Measurements from ENCODE around the gene LARP4B.

The LARP4B gene

DNA sequence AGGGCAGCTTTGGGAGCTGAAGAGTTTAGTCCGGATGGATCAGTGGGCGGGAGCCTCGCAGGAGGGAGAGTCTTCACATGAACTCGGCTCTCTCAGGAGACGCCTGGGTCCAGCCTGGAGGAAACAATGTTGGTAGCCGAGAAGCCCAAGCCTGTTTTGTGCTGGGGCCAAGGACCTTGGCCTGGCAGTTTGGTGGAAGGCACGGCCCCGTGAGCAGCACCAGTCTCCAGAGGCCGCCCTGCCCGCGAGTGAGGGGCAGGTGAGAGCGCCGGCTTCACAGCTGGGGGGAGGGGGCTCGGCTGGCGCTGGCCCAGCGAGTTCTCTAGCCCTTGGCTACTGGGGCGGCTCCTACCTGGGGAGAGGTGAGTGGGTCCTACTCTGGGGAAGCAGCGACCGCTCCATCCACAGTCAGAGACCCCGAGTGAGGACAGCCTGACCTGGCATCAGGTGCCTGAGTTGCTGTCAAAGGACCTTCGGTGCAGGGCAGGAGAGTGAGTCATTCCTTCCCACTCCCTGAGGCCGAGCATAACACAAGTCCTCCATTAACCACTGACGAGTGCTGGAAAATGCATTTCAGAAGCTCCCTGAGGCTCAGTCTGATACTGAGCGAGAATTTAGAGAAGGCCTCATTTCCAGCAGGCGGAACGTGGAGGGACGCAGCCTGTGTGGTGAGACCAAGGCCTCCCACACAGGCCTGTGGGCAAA is 152.7 kb downstream of the LARP4B start:
- Histone ChIP-seq H3F3A (ENCODE audit: insufficient read depth, low read length) (no peaks in the 10 kb centered on the region), H3K9me2 (replicated peaks; ENCODE audit: insufficient read depth, low read length) (no peaks in the 10 kb centered on the region), H3K4me2 (ENCODE audit: low read depth, low read length) (no peak overlapping the region), H3K9me3 (replicated peaks; ENCODE audit: insufficient read depth, low read length) (no peaks in the 10 kb centered on the region), H3K4me3 (ENCODE audit: low read length) (no peak overlapping the region), H4K20me1 (ENCODE audit: insufficient read depth, low read length) (no peaks in the 10 kb centered on the region), H3K79me2 (ENCODE audit: low read length) (no peaks in the 10 kb centered on the region), H3K27ac (ENCODE audit: low read length) (no peak overlapping the region), H3K4me1 (ENCODE audit: low read length) (peaks cover 4% of the 10 kb centered on the region; the same call in 1 of the 2 replicates), H3K36me3 (replicated peaks; ENCODE audit: insufficient read depth, low read length) (no peaks in the 10 kb centered on the region), H2AFZ (ENCODE audit: low read length) (no peak overlapping the region), H3K27me3 (replicated peaks; ENCODE audit: insufficient read depth, low read length) (no peaks in the 10 kb centered on the region; the same call in 1 of the 2 replicates), H3K9ac (ENCODE audit: low read length) (no peak overlapping the region)
- TF ChIP-seq EZH2 (optimal IDR thresholded peaks at IDR 0.05; ENCODE audit: low read depth, low read length), result no peak
- TF ChIP-seq EZH2phosphoT487 (IDR thresholded peaks at IDR 0.05; ENCODE audit: low read length), result no peak
- TF ChIP-seq, protein P1, sequence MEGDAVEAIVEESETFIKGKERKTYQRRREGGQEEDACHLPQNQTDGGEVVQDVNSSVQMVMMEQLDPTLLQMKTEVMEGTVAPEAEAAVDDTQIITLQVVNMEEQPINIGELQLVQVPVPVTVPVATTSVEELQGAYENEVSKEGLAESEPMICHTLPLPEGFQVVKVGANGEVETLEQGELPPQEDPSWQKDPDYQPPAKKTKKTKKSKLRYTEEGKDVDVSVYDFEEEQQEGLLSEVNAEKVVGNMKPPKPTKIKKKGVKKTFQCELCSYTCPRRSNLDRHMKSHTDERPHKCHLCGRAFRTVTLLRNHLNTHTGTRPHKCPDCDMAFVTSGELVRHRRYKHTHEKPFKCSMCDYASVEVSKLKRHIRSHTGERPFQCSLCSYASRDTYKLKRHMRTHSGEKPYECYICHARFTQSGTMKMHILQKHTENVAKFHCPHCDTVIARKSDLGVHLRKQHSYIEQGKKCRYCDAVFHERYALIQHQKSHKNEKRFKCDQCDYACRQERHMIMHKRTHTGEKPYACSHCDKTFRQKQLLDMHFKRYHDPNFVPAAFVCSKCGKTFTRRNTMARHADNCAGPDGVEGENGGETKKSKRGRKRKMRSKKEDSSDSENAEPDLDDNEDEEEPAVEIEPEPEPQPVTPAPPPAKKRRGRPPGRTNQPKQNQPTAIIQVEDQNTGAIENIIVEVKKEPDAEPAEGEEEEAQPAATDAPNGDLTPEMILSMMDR (IDR thresholded peaks at IDR 0.05; ENCODE audit: low read length), result no peak
- DNase-seq, result no peak

DNA sequence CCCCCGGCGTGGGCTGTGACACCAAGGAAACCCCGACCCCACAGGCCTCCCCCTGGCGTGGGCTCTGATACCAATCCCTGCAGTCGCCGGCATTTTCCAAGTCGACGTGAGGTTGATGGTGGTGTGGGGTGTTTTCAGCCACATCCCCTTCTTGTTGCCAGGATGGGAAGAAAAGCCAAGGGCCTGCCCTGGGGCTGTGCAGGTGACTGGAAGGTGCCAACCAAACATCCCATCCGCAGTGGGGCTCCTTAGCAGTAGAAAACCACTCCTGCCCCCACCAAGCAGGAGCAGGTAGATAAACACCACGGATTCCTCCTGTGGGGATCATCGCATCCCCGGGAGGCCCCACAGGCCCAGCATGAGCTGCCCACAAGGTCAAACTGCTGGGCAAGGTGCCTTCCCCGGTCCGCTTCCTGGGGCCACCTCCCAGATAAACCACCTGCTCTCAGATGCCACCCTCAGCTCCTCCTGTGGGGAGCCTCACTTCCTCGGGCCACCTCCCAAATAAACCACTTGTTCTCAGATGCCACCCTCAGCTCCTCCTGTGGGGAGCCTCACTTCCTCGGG is 153.5 kb downstream of the LARP4B start:
- H3K9me3 ChIP-seq (replicated peaks; ENCODE audit: insufficient read depth, low read length), result no peaks in the 10 kb centered on the region
- H3K9ac ChIP-seq (ENCODE audit: low read length), result no peak overlapping the region
- H3K9me2 ChIP-seq (replicated peaks; ENCODE audit: insufficient read depth, low read length), result no peaks in the 10 kb centered on the region
- no peak overlapping the region for H3K4me2 ChIP-seq (ENCODE audit: low read depth, low read length)
- no peaks in the 10 kb centered on the region; the same call in 1 of the 2 replicates for H3K27me3 ChIP-seq (replicated peaks; ENCODE audit: insufficient read depth, low read length)
- no peak for TF ChIP-seq EZH2 (optimal IDR thresholded peaks at IDR 0.05; ENCODE audit: low read depth, low read length)
- TF ChIP-seq EZH2phosphoT487 (IDR thresholded peaks at IDR 0.05; ENCODE audit: low read length), result no peak
- TF ChIP-seq, protein P1 (IDR thresholded peaks at IDR 0.05; ENCODE audit: low read length), result no peak
- no peak for DNase-seq
- H3K79me2 ChIP-seq (ENCODE audit: low read length), result no peaks in the 10 kb centered on the region
- no peak overlapping the region for H3K4me3 ChIP-seq (ENCODE audit: low read length)
- no peaks in the 10 kb centered on the region for H3K36me3 ChIP-seq (replicated peaks; ENCODE audit: insufficient read depth, low read length)
- H3F3A ChIP-seq (ENCODE audit: insufficient read depth, low read length), result no peaks in the 10 kb centered on the region
- peaks cover 4% of the 10 kb centered on the region; the same call in 1 of the 2 replicates for H3K4me1 ChIP-seq (ENCODE audit: low read length)
- no peak overlapping the region for H2AFZ ChIP-seq (ENCODE audit: low read length)
- H3K27ac ChIP-seq (ENCODE audit: low read length), result no peak overlapping the region
- no peaks in the 10 kb centered on the region for H4K20me1 ChIP-seq (ENCODE audit: insufficient read depth, low read length)

DNA sequence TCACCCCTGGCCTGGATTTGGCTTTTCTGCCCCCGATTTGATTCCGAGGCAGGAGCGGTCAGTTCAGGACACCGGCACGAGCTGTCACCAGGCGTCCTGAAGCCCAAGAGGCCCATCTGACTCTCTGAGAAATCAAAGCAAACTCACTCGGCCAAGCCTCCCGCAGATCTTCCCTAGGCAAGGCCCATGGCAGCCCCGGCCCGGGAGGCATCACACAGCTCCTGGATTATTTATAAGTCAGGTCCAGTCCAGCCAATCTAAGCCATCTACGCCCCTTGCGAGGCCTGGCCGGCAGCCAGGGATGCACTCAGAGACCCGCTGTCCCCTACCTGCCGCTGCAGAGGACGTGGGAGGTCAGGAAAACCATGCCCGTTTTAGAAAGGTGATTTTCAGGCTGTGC is 154.7 kb downstream of the LARP4B start:
- H3K9ac ChIP-seq (ENCODE audit: low read length), result no peak overlapping the region

More for the DNA sequence above, 154.7 kb downstream of the LARP4B start:
- Histone ChIP-seq H3K79me2 (ENCODE audit: low read length) (no peaks in the 10 kb centered on the region), H3K4me1 (ENCODE audit: low read length) (peaks cover 4% of the 10 kb centered on the region; the same call in 1 of the 2 replicates), H4K20me1 (ENCODE audit: insufficient read depth, low read length) (no peaks in the 10 kb centered on the region), H3K4me2 (ENCODE audit: low read depth, low read length) (no peak overlapping the region), H3K27me3 (replicated peaks; ENCODE audit: insufficient read depth, low read length) (no peaks in the 10 kb centered on the region), H3K36me3 (replicated peaks; ENCODE audit: insufficient read depth, low read length) (no peaks in the 10 kb centered on the region), H3F3A (ENCODE audit: insufficient read depth, low read length) (no peaks in the 10 kb centered on the region), H2AFZ (ENCODE audit: low read length) (no peak overlapping the region), H3K4me3 (ENCODE audit: low read length) (no peak overlapping the region), H3K27ac (ENCODE audit: low read length) (no peak overlapping the region), H3K9me2 (replicated peaks; ENCODE audit: insufficient read depth, low read length) (no peaks in the 10 kb centered on the region), H3K9me3 (replicated peaks; ENCODE audit: insufficient read depth, low read length) (no peaks in the 10 kb centered on the region)
- no peak for DNase-seq
- no peak for TF ChIP-seq EZH2 (optimal IDR thresholded peaks at IDR 0.05; ENCODE audit: low read depth, low read length)
- TF ChIP-seq EZH2phosphoT487 (IDR thresholded peaks at IDR 0.05; ENCODE audit: low read length), result no peak
- TF ChIP-seq, protein P1 (IDR thresholded peaks at IDR 0.05; ENCODE audit: low read length), result no peak

Data from MM.1S (cell line).